Measurements from ENCODE around the gene CFAP57.

Gene CFAP57

DNA sequence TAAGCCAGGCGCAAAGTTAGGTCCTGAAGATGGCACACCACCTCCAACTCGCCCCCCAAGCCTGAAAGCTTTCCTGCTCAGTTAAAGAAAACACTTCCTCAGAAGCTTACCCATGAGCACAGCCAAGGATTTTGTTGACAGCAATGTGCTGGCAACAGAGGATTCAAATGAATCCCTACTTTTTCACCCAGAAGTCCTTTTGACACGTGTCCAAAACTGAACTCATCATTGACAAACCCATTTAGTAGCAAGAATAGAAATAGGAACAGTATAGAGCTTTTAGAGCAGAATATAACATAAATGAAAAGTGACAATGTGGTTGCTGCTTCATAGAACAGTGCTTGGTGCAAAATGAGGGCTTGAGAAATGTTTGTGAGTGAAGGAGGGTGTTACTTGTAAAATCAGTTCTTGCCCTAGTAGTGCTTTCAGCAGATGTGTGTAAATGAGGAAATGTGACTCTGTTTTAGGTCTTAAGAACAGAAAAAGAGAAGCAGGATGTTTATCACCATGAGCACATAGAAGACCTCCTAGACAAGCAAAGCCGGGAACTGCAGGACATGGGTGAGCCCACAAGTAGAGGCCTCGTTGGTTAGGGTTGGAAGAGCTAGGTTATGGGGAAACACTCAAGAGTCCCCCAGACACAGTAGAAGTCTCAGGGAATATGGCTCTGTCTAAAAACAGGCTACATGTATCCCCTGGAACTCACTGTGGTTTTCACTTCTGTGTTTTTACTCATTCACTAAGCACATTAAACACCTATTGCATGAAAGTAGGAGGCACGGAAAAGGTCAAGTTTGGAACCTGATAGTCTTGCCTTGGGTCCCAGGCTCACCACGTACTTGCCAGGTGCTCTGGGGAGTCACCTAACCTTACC is 49.0 kb downstream of the CFAP57 start:
- H3K4me3 ChIP-seq (ENCODE audit: control insufficient read depth, low read depth, low read length) = no peak overlapping the region
- no peak for DNase-seq (ENCODE audit: low read depth)
- TF ChIP-seq, protein P1, sequence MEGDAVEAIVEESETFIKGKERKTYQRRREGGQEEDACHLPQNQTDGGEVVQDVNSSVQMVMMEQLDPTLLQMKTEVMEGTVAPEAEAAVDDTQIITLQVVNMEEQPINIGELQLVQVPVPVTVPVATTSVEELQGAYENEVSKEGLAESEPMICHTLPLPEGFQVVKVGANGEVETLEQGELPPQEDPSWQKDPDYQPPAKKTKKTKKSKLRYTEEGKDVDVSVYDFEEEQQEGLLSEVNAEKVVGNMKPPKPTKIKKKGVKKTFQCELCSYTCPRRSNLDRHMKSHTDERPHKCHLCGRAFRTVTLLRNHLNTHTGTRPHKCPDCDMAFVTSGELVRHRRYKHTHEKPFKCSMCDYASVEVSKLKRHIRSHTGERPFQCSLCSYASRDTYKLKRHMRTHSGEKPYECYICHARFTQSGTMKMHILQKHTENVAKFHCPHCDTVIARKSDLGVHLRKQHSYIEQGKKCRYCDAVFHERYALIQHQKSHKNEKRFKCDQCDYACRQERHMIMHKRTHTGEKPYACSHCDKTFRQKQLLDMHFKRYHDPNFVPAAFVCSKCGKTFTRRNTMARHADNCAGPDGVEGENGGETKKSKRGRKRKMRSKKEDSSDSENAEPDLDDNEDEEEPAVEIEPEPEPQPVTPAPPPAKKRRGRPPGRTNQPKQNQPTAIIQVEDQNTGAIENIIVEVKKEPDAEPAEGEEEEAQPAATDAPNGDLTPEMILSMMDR (conservative IDR thresholded peaks at IDR 0.05; ENCODE audit: control insufficient read depth, insufficient read depth, low read depth, low read length) = no peak

GRCh38 chr1:43221797-43222196 is 49.7 kb downstream of the CFAP57 start:
- TF ChIP-seq, protein P1 (conservative IDR thresholded peaks at IDR 0.05; ENCODE audit: control insufficient read depth, insufficient read depth, low read depth, low read length) = no peak
- no peak overlapping the region for H3K4me3 ChIP-seq (ENCODE audit: control insufficient read depth, low read depth, low read length)
- DNase-seq (ENCODE audit: low read depth) = no peak

DNA sequence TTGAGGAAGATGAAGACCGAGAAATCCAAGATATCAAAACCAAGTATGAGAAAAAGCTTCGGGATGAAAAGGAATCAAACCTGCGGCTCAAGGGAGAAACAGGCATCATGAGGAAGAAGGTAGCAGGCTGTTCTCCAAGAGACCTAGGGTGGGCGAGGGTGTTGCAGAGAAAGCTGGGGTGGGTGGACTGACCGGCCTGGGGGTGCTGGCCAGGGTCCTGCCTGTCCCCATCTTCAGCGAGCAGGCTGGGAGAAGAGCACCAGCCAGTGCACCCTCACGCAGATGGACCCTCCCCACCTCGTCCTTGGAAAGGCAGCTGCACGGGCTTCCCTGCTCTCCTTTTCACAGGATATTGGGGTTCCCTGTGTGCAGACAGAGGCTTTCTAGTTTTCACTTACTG is 50.7 kb downstream of the CFAP57 start:
- H3K4me3 ChIP-seq (ENCODE audit: control insufficient read depth, low read depth, low read length) = no peak overlapping the region
- DNase-seq (ENCODE audit: low read depth) = no peak
- TF ChIP-seq, protein P1 (conservative IDR thresholded peaks at IDR 0.05; ENCODE audit: control insufficient read depth, insufficient read depth, low read depth, low read length) = no peak

- DNase-seq (ENCODE audit: low read depth) = peak; percentile 62
- H3K4me3 ChIP-seq (ENCODE audit: control insufficient read depth, low read depth, low read length) = no peak overlapping the region
- TF ChIP-seq, protein P1 (conservative IDR thresholded peaks at IDR 0.05; ENCODE audit: control insufficient read depth, insufficient read depth, low read depth, low read length) = peak; percentile 15
These were observed 53.0 kb downstream of the CFAP57 start for GRCh38 chr1:43225168-43225567.

- TF ChIP-seq, protein P1 (conservative IDR thresholded peaks at IDR 0.05; ENCODE audit: control insufficient read depth, insufficient read depth, low read depth, low read length) = peak; percentile 92
- peak; percentile 70 for DNase-seq (ENCODE audit: low read depth)
- no peak overlapping the region for H3K4me3 ChIP-seq (ENCODE audit: control insufficient read depth, low read depth, low read length)
These were observed 55.1 kb downstream of the CFAP57 start for GRCh38 chr1:43227143-43227764.

DNA sequence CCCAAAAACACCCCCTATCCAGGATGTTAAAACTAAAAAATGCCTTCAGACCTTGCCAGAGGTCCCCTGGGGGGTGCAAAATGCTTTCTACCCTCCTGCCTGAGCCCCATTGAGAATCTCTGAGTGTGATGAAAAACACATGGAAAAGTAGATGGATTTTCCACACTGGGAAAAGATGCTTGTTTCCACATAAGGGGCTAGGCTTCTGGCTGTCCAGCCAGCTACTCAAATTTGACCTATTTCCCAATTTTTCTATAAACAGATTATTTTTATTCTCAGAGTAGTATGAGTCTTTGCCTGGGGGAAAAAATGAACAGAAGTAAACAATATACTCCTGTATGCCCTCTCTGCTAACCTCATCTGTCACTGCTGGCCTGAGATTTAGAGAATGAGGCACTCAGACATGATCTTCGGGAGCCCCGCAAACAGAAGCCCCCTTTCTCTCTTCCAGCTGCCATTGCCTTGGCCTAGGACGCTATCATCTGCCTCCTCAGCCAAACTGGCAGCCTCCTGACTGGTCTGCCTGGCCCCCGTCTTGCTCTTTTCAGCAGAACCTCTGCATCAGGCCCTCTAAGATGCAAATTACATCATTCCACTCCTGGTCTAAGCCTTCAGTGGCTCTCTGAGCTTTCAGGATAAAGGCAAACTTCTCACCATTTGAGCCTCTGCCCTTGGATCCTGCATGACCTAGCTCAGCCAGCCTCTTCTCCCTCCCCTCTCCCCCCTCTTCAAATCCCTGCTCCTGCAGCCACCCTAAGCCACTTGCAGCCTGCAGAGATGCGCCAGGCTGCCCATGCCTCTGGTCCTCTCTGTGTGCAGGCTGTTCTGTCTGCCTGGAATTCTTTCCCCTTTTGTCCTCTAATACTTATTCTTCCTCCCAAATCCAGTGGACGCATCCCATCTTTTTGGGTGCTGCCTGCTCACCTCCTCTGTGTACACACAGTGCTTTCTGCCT is 58.0 kb downstream of the CFAP57 start:
- DNase-seq (ENCODE audit: low read depth) = no peak
- H3K4me3 ChIP-seq (ENCODE audit: control insufficient read depth, low read depth, low read length) = no peak overlapping the region
- TF ChIP-seq, protein P1 (conservative IDR thresholded peaks at IDR 0.05; ENCODE audit: control insufficient read depth, insufficient read depth, low read depth, low read length) = no peak

Data from fibroblast of mammary gland (primary cell).